Neutrophil (primary cell): Measurements from ENCODE around the gene WDR27.

Experiments used
- H3K27ac ChIP-seq: fragments of 200-600 bp; sonication (generic); 2 replicates; pipeline ENCODE4 v1.5.1; 2016; ENCODE audit warnings: mild to moderate bottlenecking, moderate library complexity
- H3K27me3 ChIP-seq: fragments of 200-600 bp; sonication (generic); 2 replicates; pipeline ENCODE4 v1.6.0; 2016; ENCODE audit warnings: mild to moderate bottlenecking
- H3K36me3 ChIP-seq: fragments of 200-600 bp; sonication (generic); 2 replicates; pipeline ENCODE4 v1.5.1; 2017
- H3K4me1 ChIP-seq, 2 experiments: fragments of 200-600 bp in 1 of 2; sonication (generic) in 1 of 2; 1 replicate in 1 of 2; 2 replicates in 1 of 2; pipeline versions ENCODE4 v1.5.1 to v1.6.1; 2013 to 2016; ENCODE audit warnings: low read depth in 1 of 2, low read length in 1 of 2, mild to moderate bottlenecking in 1 of 2, moderate library complexity in 1 of 2; ENCODE audit not compliant: control insufficient read depth in 1 of 2, insufficient read depth in 1 of 2
- H3K4me3 ChIP-seq, 2 experiments: fragments of 200-600 bp in 1 of 2; sonication (generic) in 1 of 2; 1 replicate in 1 of 2; 2 replicates in 1 of 2; pipeline ENCODE4 v1.5.1; 2013 to 2016; ENCODE audit warnings: low read depth in 1 of 2, low read length in 1 of 2, mild to moderate bottlenecking in 1 of 2, moderate library complexity in 1 of 2
- H3K9me3 ChIP-seq: fragments of 200-600 bp; sonication (generic); 2 replicates; pipeline ENCODE4 v1.5.1; 2016
- CTCF ChIP-seq: fragments of 200-600 bp; sonication (generic); IDR thresholded peaks from 2 replicates; pipeline ENCODE4 v1.5.1; 2016; ENCODE audit warnings: antibody characterized with exemption

The WDR27 gene

GRCh38 chr6:169678342-169678741, 23.5 kb downstream of the WDR27 start:
- no peaks in the 10 kb centered on the region for H3K36me3 ChIP-seq
- H3K27me3 ChIP-seq, result no peaks in the 10 kb centered on the region
- no peaks in the 10 kb centered on the region for H3K4me1 ChIP-seq
- H3K27ac ChIP-seq, result no peak overlapping the region
- H3K4me3 ChIP-seq, result no peak overlapping the region
- H3K9me3 ChIP-seq, result no peaks in the 10 kb centered on the region
- TF ChIP-seq CTCF, result no peak

GRCh38 chr6:169677096-169677495, 24.7 kb downstream of the WDR27 start:
- H3K27me3 ChIP-seq, result no peaks in the 10 kb centered on the region
- H3K9me3 ChIP-seq, result no peaks in the 10 kb centered on the region
- no peak overlapping the region for H3K27ac ChIP-seq
- H3K4me1 ChIP-seq, result no peaks in the 10 kb centered on the region
- H3K4me3 ChIP-seq, result no peak overlapping the region
- TF ChIP-seq CTCF, result no peak
- H3K36me3 ChIP-seq, result no peaks in the 10 kb centered on the region

- Histone ChIP-seq H3K36me3 (peaks cover 5% of the 10 kb centered on the region), H3K9me3 (no peaks in the 10 kb centered on the region), H3K4me1 (no peaks in the 10 kb centered on the region), H3K27me3 (no peaks in the 10 kb centered on the region), H3K27ac (no peak overlapping the region), H3K4me3 (no peak overlapping the region)
- TF ChIP-seq CTCF, result no peak
Measured at GRCh38 chr6:169675011-169675410, 26.8 kb downstream of the WDR27 start.

- no peak overlapping the region for H3K4me3 ChIP-seq
- H3K36me3 ChIP-seq, result peaks cover 13% of the 10 kb centered on the region
- TF ChIP-seq CTCF, result no peak
- H3K27ac ChIP-seq, result no peak overlapping the region
- H3K4me1 ChIP-seq, result no peaks in the 10 kb centered on the region
- H3K27me3 ChIP-seq, result no peaks in the 10 kb centered on the region
- H3K9me3 ChIP-seq, result no peaks in the 10 kb centered on the region
Measured at GRCh38 chr6:169671563-169671962, 30.3 kb downstream of the WDR27 start.

GRCh38 chr6:169669889-169670288, 31.9 kb downstream of the WDR27 start:
- no peak for TF ChIP-seq CTCF
- H3K9me3 ChIP-seq, result no peaks in the 10 kb centered on the region
- H3K4me3 ChIP-seq, result no peak overlapping the region
- no peak overlapping the region for H3K27ac ChIP-seq
- no peaks in the 10 kb centered on the region for H3K4me1 ChIP-seq
- H3K27me3 ChIP-seq, result no peaks in the 10 kb centered on the region
- peaks cover 13% of the 10 kb centered on the region for H3K36me3 ChIP-seq

GRCh38 chr6:169669147-169669546, 32.7 kb downstream of the WDR27 start:
- no peak for TF ChIP-seq CTCF
- Histone ChIP-seq H3K36me3 (peaks cover 13% of the 10 kb centered on the region), H3K9me3 (no peaks in the 10 kb centered on the region)

More at GRCh38 chr6:169669147-169669546, 32.7 kb downstream of the WDR27 start:
- Histone ChIP-seq H3K27me3 (no peaks in the 10 kb centered on the region), H3K4me3 (no peak overlapping the region), H3K27ac (no peak overlapping the region), H3K4me1 (no peaks in the 10 kb centered on the region)
